HG02571 (cell line): ENCODE results near the gene KLC4.
"Not testable (repeated sequence)": the region's sequence is repeated elsewhere in the genome, so short reads cannot be mapped to it uniquely, and the experiment has no call there.

ENCODE experiments used
- ATAC-seq: cut with Tn5 transposase; IDR thresholded peaks from one replicate; pipeline ENCODE4 v1.9.1; 2021; ENCODE audit warnings: mild to moderate bottlenecking, moderate library complexity; ENCODE audit not compliant: unreplicated experiment

The KLC4 gene

DNA sequence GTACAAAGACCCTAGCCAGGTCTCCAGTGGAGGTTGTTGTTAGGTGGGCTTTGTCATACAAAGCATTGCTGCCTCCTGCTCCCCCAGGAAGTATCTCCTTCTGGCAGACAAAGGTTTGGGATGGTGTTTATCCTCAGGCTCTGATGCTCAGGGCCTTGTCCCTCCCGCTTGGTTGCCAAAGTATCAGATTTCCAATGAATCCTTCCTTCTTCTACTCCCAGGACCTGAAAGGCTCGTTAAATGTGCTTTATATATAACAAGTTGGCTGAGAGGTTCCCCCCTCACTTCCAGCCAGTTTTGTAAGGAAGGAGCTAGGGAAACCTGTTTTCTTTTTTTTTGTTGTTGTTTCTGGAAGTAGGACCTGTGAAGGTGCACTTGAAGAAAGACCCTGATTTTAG lies 31.1 kb downstream of the KLC4 start:
- ATAC-seq = no peak

- ATAC-seq = no peak
Observed at GRCh38 chr6:43091020-43091419, 31.6 kb downstream of the KLC4 start.

DNA sequence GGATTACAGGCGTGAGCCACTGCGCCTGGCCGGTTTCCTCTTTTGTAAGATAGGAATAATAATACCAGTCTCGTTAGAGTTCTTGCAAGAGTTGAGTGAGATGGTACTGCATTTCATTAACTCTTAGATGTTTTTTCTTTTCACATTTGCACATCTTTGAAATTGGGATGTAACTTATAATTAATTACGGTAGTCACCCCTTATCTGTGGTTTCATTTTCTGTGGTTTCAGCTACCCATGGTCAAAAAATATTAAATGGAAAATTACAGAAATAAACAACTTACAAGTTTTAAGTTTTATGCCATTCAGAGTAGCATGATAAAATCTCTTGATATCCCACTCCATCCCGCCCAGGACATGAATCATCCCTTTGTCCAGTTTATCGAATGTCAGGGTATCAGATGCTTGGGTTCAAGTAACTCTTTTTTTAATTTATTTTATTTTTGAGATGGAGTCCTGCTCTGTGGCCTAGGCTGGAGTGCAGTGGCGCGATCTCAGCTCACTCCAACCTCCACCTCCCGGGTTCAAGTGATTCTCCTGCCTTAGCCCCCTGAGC lies 32.1 kb downstream of the KLC4 start:
- ATAC-seq = no peak

DNA sequence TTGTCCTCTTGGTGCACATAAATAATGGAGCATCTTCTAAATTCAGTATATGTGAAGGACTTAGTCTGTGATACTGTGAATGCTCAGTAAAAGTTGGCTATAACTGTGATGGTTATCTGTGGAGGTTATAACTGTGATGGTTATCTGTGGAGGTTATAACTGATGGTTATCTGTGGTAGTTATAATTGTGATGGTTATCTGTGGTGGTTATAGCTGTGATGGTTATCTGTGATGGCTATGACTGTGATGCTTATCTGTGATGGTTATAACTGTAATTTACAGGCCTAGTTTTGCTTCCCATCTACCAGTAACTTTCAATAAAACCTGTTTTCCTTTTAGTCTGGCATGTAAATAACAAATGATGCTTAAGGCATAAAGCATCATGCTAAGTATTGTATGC lies 33.2 kb downstream of the KLC4 start:
- no peak for ATAC-seq

- ATAC-seq = no peak
Observed at GRCh38 chr6:43093436-43094289, 34.2 kb downstream of the KLC4 start.

DNA sequence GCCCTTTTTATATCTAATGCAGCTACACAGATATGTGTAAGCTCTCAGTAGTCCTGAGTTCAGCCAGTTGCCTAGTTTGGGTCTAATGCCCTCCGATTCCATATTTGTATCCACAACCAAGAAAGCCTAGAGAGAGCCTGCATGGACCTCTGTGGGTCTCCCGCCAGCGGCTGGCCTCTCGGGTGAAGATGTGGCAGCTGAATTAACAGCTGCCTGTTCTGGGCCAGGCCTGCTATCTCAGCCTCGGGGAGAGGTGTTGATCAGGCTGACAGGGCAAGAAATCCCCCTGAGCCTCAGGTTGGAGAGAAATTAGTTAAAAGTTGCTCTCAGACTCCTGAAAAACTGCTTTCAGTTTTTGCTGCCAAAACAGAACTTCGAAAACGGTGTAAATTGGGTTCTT lies 36.5 kb downstream of the KLC4 start:
- no peak for ATAC-seq

- no peak for ATAC-seq
Observed at GRCh38 chr6:43096451-43097097, 37.1 kb downstream of the KLC4 start.

DNA sequence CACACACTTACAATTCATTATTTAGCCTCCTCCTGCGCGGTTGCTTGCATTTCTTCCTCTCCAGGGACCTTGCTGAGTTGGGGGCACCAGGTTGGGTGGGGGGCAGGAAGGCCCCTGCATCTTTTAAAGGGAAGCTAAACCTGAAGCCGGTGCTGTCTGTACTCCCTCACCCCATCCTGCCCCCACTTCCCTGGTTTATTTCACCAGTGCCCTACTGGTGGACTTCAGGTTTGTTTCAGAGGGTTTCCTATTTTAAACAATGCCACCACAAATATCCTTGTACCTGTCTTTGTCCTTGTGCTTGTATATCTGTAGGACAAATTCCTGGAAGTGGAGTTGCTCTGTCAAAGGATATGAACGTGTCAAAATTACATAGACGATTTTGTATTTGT lies 37.7 kb downstream of the KLC4 start:
- ATAC-seq = no peak

GRCh38 chr6:43097502-43097901 lies 38.1 kb downstream of the KLC4 start:
- ATAC-seq = no peak

- no peak for ATAC-seq
Observed at GRCh38 chr6:43101497-43101896, 42.1 kb downstream of the KLC4 start.

DNA sequence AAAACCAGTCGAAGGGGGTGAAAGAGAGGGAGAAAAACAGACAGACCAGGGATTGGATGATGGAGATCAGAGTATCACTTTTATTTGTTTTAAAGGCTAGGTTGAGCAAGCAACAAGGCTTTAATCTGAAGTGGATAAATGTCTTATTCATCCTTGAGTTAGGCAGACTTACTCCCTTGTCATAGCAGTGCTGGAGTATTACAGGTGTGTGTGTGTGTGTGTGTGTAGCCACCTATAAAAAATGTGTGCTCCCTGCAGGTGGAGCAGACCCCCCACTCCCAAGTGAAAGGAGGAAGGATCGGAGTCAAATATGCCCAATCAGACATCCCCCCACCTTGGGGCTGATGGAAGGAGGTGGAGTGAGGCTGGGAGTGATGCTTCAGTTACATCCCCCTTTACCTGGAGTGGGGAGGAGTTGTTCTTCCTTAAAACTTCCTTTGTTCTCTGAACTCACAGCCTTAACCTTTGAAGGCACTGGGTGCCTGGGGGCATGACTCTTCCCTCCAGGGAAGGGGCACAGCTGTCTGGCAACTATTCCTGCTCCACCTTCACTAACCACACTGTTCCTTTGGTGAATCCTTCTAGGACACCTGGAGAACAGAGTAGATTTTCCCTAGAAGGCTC lies 43.9 kb downstream of the KLC4 start:
- no peak for ATAC-seq

GRCh38 chr6:43105538-43106222 lies 46.2 kb downstream of the KLC4 start:
- ATAC-seq = no peak

- ATAC-seq = no peak
Observed at GRCh38 chr6:43107344-43108062, 48.1 kb downstream of the KLC4 start.

- no peak for ATAC-seq
Observed at GRCh38 chr6:43113431-43114260, 54.2 kb downstream of the KLC4 start.

GRCh38 chr6:43115365-43115764 lies 55.9 kb downstream of the KLC4 start:
- ATAC-seq = no peak

DNA sequence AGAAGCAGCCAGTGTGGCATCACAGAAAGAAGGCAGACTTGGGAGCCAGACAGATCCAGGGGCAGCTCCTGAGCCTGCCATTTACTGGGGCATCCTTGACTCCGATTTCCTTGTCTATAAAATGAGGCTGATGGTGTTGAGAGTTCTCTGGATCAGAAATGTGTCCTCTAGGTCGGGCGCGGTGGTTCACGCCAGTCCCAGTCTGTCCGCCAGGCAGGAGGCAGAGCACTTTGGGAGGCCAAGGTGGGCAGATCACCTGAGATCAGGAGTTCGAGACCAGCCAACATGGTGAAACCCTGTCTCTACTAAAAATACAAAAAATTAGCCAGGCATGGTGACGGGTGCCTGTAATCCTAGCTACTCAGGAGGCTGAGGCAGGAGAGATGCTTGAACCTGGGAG lies 58.0 kb downstream of the KLC4 start:
- ATAC-seq = not testable (repeated sequence)

- no peak for ATAC-seq
Observed at GRCh38 chr6:43119482-43119881, 60.1 kb downstream of the KLC4 start.

- ATAC-seq = no peak
Observed at GRCh38 chr6:43120101-43120763, 60.8 kb downstream of the KLC4 start.
